ENCODE results near the gene ARV1. TPM values are rescaled to one million over a fixed set of nuclear protein-coding genes. Genes with fewer than 3 reads are reported as not detected.
A peak's percentile ranks its signal among the peaks of the same experiment; 100 is the strongest.

ARV1 gene
- total and polyA plus RNA-seq, 2 experiments from 2014 or later: 10.4 to 20.0 TPM

DNA sequence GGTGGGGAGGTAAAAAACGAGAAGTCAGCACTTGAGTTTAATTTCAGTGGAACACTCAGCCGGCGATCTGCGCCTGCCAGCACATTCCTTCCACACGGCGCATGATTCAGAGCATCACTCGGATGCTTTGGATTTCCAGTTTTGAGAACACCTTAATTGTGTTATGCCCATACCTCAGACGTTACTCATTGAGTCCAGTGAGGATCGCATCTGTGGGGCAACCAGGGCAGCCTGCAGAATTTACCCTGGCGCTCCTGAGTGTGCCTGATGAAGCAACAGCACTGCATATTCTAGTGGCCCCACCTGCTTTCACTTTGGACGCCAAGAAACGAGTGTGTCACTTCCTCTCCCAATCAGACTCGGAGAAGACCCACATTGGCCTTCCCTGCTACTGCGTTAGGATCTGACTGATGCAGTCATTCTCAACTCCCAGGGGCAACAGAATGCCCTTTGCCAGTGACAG is 41.3 kb downstream of the ARV1 start:
- Histone ChIP-seq H2AFZ (no peak overlapping the region), H3K4me3 (peak overlapping the region; percentile 41; the same call in 1 of the 2 replicates), H3K36me3 (ENCODE audit: insufficient read depth) (no peaks in the 10 kb centered on the region), H4K20me1 (replicated peaks; ENCODE audit: insufficient read depth) (no peaks in the 10 kb centered on the region), H3K27me3 (ENCODE audit: insufficient read depth) (peaks cover 20% of the 10 kb centered on the region; the same call in 1 of the 2 replicates), H3K27ac (ENCODE audit: low read depth) (no peak overlapping the region), H3K79me2 (replicated peaks; ENCODE audit: insufficient read depth) (no peaks in the 10 kb centered on the region), H3K4me2 (peak overlapping the region; percentile 76), H3F3A (replicated peaks; ENCODE audit: low read depth) (no peaks in the 10 kb centered on the region), H3K9me2 (ENCODE audit: insufficient read depth) (0 out of 2 replicates have a peak, but pooled peaks cover 6% of the 10 kb centered on the region), H3K4me1 (ENCODE audit: insufficient read depth) (peaks cover 17% of the 10 kb centered on the region)
- peaks cover 24% of the 10 kb centered on the region for H3K27me3 Mint-ChIP-seq (ENCODE audit: insufficient read depth, low read depth, poor library complexity)
- no peaks in the 10 kb centered on the region for H3K9me3 Mint-ChIP-seq
- DNase-seq (ENCODE audit: low spot score) (peak; percentile 11), ATAC-seq (no peak; the same call in 1 of the 3 replicates)
- TF ChIP-seq POLR2AphosphoS5 (IDR thresholded peaks at IDR 0.05; ENCODE audit: low read depth): no peak
- TF ChIP-seq, protein P1, sequence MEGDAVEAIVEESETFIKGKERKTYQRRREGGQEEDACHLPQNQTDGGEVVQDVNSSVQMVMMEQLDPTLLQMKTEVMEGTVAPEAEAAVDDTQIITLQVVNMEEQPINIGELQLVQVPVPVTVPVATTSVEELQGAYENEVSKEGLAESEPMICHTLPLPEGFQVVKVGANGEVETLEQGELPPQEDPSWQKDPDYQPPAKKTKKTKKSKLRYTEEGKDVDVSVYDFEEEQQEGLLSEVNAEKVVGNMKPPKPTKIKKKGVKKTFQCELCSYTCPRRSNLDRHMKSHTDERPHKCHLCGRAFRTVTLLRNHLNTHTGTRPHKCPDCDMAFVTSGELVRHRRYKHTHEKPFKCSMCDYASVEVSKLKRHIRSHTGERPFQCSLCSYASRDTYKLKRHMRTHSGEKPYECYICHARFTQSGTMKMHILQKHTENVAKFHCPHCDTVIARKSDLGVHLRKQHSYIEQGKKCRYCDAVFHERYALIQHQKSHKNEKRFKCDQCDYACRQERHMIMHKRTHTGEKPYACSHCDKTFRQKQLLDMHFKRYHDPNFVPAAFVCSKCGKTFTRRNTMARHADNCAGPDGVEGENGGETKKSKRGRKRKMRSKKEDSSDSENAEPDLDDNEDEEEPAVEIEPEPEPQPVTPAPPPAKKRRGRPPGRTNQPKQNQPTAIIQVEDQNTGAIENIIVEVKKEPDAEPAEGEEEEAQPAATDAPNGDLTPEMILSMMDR (conservative IDR thresholded peaks at IDR 0.05; ENCODE audit: low read depth in 2 of 2): peak in 1 of 2 experiments; percentile 31; a peak in 1 of 4 replicates
- H3K4me1 Mint-ChIP-seq: peaks cover 33% of the 10 kb centered on the region
- no peak overlapping the region for H3K4me3 Mint-ChIP-seq
- H3K27ac Mint-ChIP-seq: no peak overlapping the region
- no peaks in the 10 kb centered on the region for H3K36me3 Mint-ChIP-seq (ENCODE audit: low read depth)

DNA sequence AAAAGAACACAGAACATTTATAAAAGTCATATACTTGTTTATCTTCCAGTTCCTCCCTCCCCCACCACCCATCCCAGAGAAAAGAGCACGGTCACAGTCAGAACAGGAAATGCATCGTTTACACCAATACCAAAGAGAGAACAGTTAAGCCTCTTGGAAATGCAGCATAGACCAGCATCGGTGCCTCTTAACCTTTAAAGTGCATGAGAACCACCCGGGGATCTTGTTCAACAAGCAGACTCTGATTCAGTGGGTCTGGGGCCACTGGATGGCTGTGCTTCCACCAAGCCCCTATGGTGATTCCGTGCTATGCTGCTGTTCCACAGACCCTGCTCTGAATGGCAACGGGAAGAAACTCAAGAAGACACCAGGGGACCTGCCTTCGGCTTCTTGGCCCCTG is 41.9 kb downstream of the ARV1 start:
- H3K9me3 Mint-ChIP-seq: no peaks in the 10 kb centered on the region
- TF ChIP-seq, protein P2, sequence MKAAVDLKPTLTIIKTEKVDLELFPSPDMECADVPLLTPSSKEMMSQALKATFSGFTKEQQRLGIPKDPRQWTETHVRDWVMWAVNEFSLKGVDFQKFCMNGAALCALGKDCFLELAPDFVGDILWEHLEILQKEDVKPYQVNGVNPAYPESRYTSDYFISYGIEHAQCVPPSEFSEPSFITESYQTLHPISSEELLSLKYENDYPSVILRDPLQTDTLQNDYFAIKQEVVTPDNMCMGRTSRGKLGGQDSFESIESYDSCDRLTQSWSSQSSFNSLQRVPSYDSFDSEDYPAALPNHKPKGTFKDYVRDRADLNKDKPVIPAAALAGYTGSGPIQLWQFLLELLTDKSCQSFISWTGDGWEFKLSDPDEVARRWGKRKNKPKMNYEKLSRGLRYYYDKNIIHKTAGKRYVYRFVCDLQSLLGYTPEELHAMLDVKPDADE (IDR thresholded peaks at IDR 0.05): no peak; the same call in 1 of the 2 replicates
- peak; percentile 74; the same call in 1 of the 2 replicates for TF ChIP-seq NANOG (IDR thresholded peaks at IDR 0.05; ENCODE audit: borderline replicate concordance)
- TF ChIP-seq, protein P3, sequence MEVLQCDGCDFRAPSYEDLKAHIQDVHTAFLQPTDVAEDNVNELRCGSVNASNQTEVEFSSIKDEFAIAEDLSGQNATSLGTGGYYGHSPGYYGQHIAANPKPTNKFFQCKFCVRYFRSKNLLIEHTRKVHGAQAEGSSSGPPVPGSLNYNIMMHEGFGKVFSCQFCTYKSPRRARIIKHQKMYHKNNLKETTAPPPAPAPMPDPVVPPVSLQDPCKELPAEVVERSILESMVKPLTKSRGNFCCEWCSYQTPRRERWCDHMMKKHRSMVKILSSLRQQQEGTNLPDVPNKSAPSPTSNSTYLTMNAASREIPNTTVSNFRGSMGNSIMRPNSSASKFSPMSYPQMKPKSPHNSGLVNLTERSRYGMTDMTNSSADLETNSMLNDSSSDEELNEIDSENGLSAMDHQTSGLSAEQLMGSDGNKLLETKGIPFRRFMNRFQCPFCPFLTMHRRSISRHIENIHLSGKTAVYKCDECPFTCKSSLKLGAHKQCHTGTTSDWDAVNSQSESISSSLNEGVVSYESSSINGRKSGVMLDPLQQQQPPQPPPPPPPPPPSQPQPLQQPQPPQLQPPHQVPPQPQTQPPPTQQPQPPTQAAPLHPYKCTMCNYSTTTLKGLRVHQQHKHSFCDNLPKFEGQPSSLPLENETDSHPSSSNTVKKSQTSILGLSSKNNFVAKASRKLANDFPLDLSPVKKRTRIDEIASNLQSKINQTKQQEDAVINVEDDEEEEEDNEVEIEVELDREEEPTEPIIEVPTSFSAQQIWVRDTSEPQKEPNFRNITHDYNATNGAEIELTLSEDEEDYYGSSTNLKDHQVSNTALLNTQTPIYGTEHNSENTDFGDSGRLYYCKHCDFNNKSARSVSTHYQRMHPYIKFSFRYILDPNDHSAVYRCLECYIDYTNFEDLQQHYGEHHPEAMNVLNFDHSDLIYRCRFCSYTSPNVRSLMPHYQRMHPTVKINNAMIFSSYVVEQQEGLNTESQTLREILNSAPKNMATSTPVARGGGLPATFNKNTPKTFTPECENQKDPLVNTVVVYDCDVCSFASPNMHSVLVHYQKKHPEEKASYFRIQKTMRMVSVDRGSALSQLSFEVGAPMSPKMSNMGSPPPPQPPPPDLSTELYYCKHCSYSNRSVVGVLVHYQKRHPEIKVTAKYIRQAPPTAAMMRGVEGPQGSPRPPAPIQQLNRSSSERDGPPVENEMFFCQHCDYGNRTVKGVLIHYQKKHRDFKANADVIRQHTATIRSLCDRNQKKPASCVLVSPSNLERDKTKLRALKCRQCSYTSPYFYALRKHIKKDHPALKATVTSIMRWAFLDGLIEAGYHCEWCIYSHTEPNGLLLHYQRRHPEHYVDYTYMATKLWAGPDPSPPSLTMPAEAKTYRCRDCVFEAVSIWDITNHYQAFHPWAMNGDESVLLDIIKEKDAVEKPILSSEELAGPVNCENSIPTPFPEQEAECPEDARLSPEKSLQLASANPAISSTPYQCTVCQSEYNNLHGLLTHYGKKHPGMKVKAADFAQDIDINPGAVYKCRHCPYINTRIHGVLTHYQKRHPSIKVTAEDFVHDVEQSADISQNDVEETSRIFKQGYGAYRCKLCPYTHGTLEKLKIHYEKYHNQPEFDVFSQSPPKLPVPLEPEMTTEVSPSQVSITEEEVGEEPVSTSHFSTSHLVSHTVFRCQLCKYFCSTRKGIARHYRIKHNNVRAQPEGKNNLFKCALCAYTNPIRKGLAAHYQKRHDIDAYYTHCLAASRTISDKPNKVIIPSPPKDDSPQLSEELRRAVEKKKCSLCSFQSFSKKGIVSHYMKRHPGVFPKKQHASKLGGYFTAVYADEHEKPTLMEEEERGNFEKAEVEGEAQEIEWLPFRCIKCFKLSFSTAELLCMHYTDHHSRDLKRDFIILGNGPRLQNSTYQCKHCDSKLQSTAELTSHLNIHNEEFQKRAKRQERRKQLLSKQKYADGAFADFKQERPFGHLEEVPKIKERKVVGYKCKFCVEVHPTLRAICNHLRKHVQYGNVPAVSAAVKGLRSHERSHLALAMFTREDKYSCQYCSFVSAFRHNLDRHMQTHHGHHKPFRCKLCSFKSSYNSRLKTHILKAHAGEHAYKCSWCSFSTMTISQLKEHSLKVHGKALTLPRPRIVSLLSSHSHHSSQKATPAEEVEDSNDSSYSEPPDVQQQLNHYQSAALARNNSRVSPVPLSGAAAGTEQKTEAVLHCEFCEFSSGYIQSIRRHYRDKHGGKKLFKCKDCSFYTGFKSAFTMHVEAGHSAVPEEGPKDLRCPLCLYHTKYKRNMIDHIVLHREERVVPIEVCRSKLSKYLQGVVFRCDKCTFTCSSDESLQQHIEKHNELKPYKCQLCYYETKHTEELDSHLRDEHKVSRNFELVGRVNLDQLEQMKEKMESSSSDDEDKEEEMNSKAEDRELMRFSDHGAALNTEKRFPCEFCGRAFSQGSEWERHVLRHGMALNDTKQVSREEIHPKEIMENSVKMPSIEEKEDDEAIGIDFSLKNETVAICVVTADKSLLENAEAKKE (CRISPR knock-in tag; IDR thresholded peaks at IDR 0.05): no peak
- Histone ChIP-seq H3K4me1 (ENCODE audit: insufficient read depth) (peaks cover 17% of the 10 kb centered on the region), H3K36me3 (ENCODE audit: insufficient read depth) (no peaks in the 10 kb centered on the region), H3K4me2 (peak overlapping the region; percentile 76), H3K27me3 (ENCODE audit: insufficient read depth) (peaks cover 20% of the 10 kb centered on the region; the same call in 1 of the 2 replicates), H3K9me2 (ENCODE audit: insufficient read depth) (0 out of 2 replicates have a peak, but pooled peaks cover 6% of the 10 kb centered on the region), H2AFZ (no peak overlapping the region), H3K4me3 (peak overlapping the region; percentile 41), H3K27ac (ENCODE audit: low read depth) (no peak overlapping the region), H3F3A (replicated peaks; ENCODE audit: low read depth) (no peaks in the 10 kb centered on the region), H4K20me1 (replicated peaks; ENCODE audit: insufficient read depth) (no peaks in the 10 kb centered on the region), H3K79me2 (replicated peaks; ENCODE audit: insufficient read depth) (no peaks in the 10 kb centered on the region)
- no peaks in the 10 kb centered on the region for H3K36me3 Mint-ChIP-seq (ENCODE audit: low read depth)
- H3K4me3 Mint-ChIP-seq: peak overlapping the region; percentile 31; the same call in 2 of the 3 replicates
- DNase-seq (ENCODE audit: low spot score): peak; percentile 59
- H3K27me3 Mint-ChIP-seq (ENCODE audit: insufficient read depth, low read depth, poor library complexity): peaks cover 26% of the 10 kb centered on the region
- peak; percentile 62 for ATAC-seq
- H3K27ac Mint-ChIP-seq: no peak overlapping the region
- peaks cover 33% of the 10 kb centered on the region for H3K4me1 Mint-ChIP-seq

All from GM23338 (cell line).